Vagina (tissue), 2 donors: ENCODE measurements around the gene ZBTB16.

ENCODE experiments used
- CTCF ChIP-seq, 3 experiments: fragments of 450-650 bp in 2 of 3; fragments of 200-600 bp in 1 of 3; sonication (generic) in 1 of 3; IDR thresholded peaks; one replicate each; pipeline ENCODE4 v1.5.1; 2017 to 2019; ENCODE audit warnings: antibody characterized with exemption in 3 of 3, mild to moderate bottlenecking in 2 of 3, moderate library complexity in 2 of 3
- POLR2AphosphoS5 ChIP-seq, 2 donors: sonication (generic); formaldehyde crosslinking; IDR thresholded peaks; one replicate each; pipeline ENCODE4 v1.9.0; 2017; ENCODE audit warnings: antibody characterized with exemption in 2 of 2, mild to moderate bottlenecking in 2 of 2, low read depth in 1 of 2; ENCODE audit not compliant: insufficient read depth in 1 of 2

- TF ChIP-seq CTCF (IDR thresholded peaks at IDR 0.05) (no peak), POLR2AphosphoS5 (IDR thresholded peaks at IDR 0.05; ENCODE audit: insufficient read depth in 1 of 2, low read depth in 1 of 2) (peak in 1 of 2 donors; percentile 54)
Observed at GRCh38 chr11:114077482-114078305, 18.2 kb downstream of the ZBTB16 start.
